A673 (cell line): ENCODE measurements around the gene SLC2A9. TPM values are rescaled to one million over a fixed set of nuclear protein-coding genes. Genes with fewer than 3 reads are reported as not detected.
"Not testable (repeated sequence)": the region's sequence is repeated elsewhere in the genome, so short reads cannot be mapped to it uniquely, and the experiment has no call there.

Experiments used
- BruUV-seq: library from RNA; stranded (reverse); fragments of 400-500 nt; replicated peaks from 2 replicates; lab custom pipeline; 2021; lab: Mats Ljungman, UMichigan
- CTCF ChIA-PET: fragments of 300-600 bp; sonication (Branson Sonifier 250); formaldehyde crosslinking; loops from one replicate; lab custom pipeline; 2022; ENCODE audit warnings: antibody characterized with exemption; lab: Charles Lee
- POLR2A ChIA-PET: fragments of 300-600 bp; sonication (Branson Sonifier 250); formaldehyde crosslinking; loops from one replicate; lab custom pipeline; 2022; ENCODE audit warnings: antibody characterized with exemption; ENCODE audit not compliant: low non-redundant PET; lab: Charles Lee
- DNase-seq: peaks from one replicate; pipeline ENCODE4 v3.0.0-alpha.2; 2015; ENCODE audit warnings: low spot score
- H3K27ac ChIP-seq: fragments of 200-600 bp; sonication (generic); 2 replicates; pipeline ENCODE4 v1.5.1; 2016; ENCODE audit warnings: mixed run types, low read depth, mild to moderate bottlenecking, mixed read lengths, antibody characterized with exemption, low read length; ENCODE audit not compliant: poor library complexity, severe bottlenecking
- H3K27me3 ChIP-seq: fragments of 200-600 bp; sonication (generic); replicated peaks from 2 replicates; pipeline ENCODE4 v1.6.1; 2017; ENCODE audit warnings: mixed run types, low read depth, mild to moderate bottlenecking, mixed read lengths, antibody characterized with exemption, low read length; ENCODE audit not compliant: insufficient read depth, poor library complexity
- H3K36me3 ChIP-seq: fragments of 200-600 bp; sonication (generic); 2 replicates; pipeline ENCODE4 v1.6.1; 2016; ENCODE audit warnings: mixed run types, mild to moderate bottlenecking, mixed read lengths, antibody characterized with exemption, low read length; ENCODE audit not compliant: insufficient read depth, poor library complexity, severe bottlenecking
- H3K4me1 ChIP-seq: fragments of 200-600 bp; sonication (generic); 2 replicates; pipeline ENCODE4 v1.6.1; 2017; ENCODE audit warnings: mixed run types, mild to moderate bottlenecking, mixed read lengths, antibody characterized with exemption, low read length; ENCODE audit not compliant: insufficient read depth, poor library complexity, severe bottlenecking
- H3K4me3 ChIP-seq: fragments of 200-600 bp; sonication (generic); 2 replicates; pipeline ENCODE4 v1.5.1; 2016; ENCODE audit warnings: low read depth, mixed run types, mild to moderate bottlenecking, mixed read lengths, low read length; ENCODE audit not compliant: poor library complexity, severe bottlenecking
- H3K9me3 ChIP-seq: fragments of 200-600 bp; sonication (generic); 2 replicates; pipeline ENCODE4 v1.6.1; 2016; ENCODE audit warnings: mixed run types, low read depth, mild to moderate bottlenecking, mixed read lengths, antibody characterized with exemption, low read length; ENCODE audit not compliant: poor library complexity, severe bottlenecking
- EZH2 ChIP-seq: fragments of 200-600 bp; sonication (generic); IDR thresholded peaks from 2 replicates; pipeline ENCODE4 v1.6.1; 2017; ENCODE audit warnings: borderline replicate concordance, low read depth, mild to moderate bottlenecking, mixed read lengths, antibody characterized with exemption, low read length; ENCODE audit not compliant: poor library complexity, severe bottlenecking
- intact Hi-C: fragments of 100-400 bp; cut with micrococcal nuclease; formaldehyde crosslinking; loops from one replicate; pipeline ENCODE4 v1.10.0; 2022; ENCODE audit not compliant: unreplicated experiment
- total RNA-seq: library from RNA; stranded (reverse); gene quantifications from 2 replicates; pipeline ENCODE4 v1.2.3, GENCODE V29; 2021
- TF ChIP-seq, protein P1 (sequence below): fragments of 300-800, 200-600 bp; sonication (generic); conservative IDR thresholded peaks from 2 replicates; pipeline ENCODE4 v1.5.1; 2017; ENCODE audit warnings: low read depth, mild to moderate bottlenecking, antibody characterized with exemption, low read length, moderate library complexity, mixed read lengths

Gene SLC2A9
- total RNA-seq, 1 experiment from 2014 or later, result not detected

DNA sequence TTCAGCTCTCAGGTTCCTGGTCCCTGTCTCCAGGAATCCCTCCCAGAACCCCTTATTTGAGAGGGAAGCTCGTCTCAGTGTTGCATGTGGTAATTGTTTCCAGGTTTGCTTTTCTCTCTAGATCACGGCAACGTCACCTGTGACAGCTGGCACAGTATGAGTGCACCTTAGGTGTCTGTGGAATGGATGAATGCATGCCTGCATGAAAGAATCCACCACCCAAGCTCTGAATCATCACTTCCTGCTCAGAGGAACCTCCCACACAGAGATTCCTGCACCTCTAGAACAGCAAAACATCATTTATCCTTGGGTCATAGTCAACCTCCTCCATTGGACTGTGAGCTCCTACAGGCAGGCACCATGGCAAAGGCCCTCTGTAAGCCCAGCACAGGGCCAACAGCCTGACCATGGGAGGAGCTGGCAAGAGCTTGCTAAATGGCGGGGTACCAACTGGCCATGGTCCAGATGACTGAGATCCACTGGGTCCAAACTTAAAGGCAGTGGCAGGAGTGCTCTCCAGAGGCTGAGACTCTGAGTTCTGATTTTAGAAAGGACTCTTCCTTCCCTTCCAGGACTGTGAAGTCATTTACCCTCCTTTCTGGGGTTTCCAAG is 116.2 kb downstream of the SLC2A9 start:
- no peak overlapping the region for H3K4me3 ChIP-seq
- ChIA-PET CTCF (no interaction called here), POLR2A (interaction anchor here (0.6 kb wide), 1 partner anchor 213 kb away, joined by 3 read pairs; no protein-coding TSS in a partner anchor)
- no peak for DNase-seq
- BruUV-seq, result no TSS peak
- no peaks in the 10 kb centered on the region for H3K36me3 ChIP-seq
- intact Hi-C loops, result no loop called here
- H3K9me3 ChIP-seq, result no peaks in the 10 kb centered on the region
- TF ChIP-seq, protein P1, sequence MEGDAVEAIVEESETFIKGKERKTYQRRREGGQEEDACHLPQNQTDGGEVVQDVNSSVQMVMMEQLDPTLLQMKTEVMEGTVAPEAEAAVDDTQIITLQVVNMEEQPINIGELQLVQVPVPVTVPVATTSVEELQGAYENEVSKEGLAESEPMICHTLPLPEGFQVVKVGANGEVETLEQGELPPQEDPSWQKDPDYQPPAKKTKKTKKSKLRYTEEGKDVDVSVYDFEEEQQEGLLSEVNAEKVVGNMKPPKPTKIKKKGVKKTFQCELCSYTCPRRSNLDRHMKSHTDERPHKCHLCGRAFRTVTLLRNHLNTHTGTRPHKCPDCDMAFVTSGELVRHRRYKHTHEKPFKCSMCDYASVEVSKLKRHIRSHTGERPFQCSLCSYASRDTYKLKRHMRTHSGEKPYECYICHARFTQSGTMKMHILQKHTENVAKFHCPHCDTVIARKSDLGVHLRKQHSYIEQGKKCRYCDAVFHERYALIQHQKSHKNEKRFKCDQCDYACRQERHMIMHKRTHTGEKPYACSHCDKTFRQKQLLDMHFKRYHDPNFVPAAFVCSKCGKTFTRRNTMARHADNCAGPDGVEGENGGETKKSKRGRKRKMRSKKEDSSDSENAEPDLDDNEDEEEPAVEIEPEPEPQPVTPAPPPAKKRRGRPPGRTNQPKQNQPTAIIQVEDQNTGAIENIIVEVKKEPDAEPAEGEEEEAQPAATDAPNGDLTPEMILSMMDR, result no peak
- no peak for TF ChIP-seq EZH2
- H3K4me1 ChIP-seq, result no peaks in the 10 kb centered on the region
- peaks cover 6% of the 10 kb centered on the region for H3K27me3 ChIP-seq
- H3K27ac ChIP-seq, result no peak overlapping the region

DNA sequence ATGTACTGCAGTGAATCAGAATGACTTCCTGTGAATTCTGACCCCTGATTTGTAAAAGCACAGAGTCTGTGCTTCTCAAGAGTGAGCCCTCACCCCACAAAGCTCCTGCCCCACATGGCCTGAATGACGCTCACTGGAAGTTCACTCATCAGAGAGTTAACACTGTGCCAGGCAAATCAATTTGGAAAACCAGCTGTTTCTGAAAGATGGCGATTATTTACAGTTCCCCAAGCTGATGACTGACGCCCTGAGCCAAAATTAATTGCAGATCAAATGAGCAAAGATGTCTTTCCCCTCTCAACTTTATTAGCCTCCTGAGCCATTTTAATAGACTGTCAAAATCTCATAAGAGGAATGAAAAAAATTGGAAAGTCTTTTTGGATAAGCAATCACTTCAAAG is 118.0 kb downstream of the SLC2A9 start:
- no peaks in the 10 kb centered on the region for H3K4me1 ChIP-seq
- CTCF ChIA-PET, result no interaction called here
- no peak for TF ChIP-seq EZH2
- TF ChIP-seq, protein P1, result no peak
- no TSS peak for BruUV-seq
- intact Hi-C loops, result no loop called here
- peaks cover 19% of the 10 kb centered on the region for H3K27me3 ChIP-seq
- no peak for DNase-seq
- H3K9me3 ChIP-seq, result no peaks in the 10 kb centered on the region
- no peaks in the 10 kb centered on the region for H3K36me3 ChIP-seq
- no peak overlapping the region for H3K4me3 ChIP-seq
- POLR2A ChIA-PET, result no interaction called here
- H3K27ac ChIP-seq, result no peak overlapping the region

DNA sequence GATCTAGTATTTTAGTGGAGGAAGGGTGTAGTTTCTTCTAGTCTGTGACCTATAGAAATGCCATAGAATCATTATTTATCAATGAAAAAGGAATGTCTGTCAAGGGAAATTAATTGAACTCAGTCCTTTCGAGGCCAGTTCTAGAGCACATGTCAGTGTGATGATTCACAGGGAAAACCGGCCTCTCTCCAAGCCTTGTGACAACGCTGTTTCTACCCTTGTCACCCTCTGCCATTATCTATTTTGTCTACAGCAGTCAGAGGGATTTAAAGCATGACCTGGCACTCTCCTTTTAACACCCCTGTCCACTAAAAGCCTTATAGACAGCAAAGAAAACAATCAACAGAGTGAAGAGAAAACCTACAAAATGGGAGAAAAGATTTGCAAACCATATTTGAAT is 120.0 kb downstream of the SLC2A9 start:
- ChIA-PET CTCF (no interaction called here), POLR2A (interaction anchor here (0.6 kb wide), 1 partner anchor 99 kb away, joined by 4 read pairs; no protein-coding TSS in a partner anchor)
- H3K36me3 ChIP-seq, result no peaks in the 10 kb centered on the region

DNA sequence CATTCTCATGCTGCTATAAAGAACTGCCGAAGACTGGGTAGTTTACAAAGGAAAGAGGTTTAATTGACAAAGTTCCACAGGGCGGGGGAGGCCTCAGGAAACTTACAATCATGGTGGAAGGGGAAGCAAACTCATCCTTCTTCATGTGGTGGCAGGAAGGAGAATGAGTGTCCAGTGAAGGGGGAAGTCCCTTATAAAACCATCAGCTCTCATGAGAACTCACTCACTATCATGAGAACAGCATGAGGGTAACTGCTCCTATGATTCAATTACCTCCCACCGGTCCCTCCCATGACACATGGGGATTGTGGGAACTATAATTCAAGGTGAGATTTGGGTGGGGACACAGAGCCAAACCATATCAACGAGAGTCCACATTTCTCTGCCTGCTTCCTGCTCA is 120.7 kb downstream of the SLC2A9 start:
- CTCF ChIA-PET, intact Hi-C loops, H3K4me1 ChIP-seq, DNase-seq, BruUV-seq, H3K4me3 ChIP-seq, H3K36me3 ChIP-seq, H3K27ac ChIP-seq, POLR2A ChIA-PET, H3K9me3 ChIP-seq: not testable (repeated sequence)
- peaks cover 19% of the 10 kb centered on the region for H3K27me3 ChIP-seq

More for the DNA sequence above, 120.0 kb downstream of the SLC2A9 start:
- DNase-seq, result no peak
- no peak overlapping the region for H3K4me3 ChIP-seq
- no peak overlapping the region for H3K27ac ChIP-seq
- H3K9me3 ChIP-seq, result no peaks in the 10 kb centered on the region
- TF ChIP-seq, protein P1, result no peak
- TF ChIP-seq EZH2, result no peak
- H3K4me1 ChIP-seq, result no peaks in the 10 kb centered on the region
- no TSS peak for BruUV-seq
- H3K27me3 ChIP-seq, result peaks cover 19% of the 10 kb centered on the region
- intact Hi-C loops, result no loop called here
